HEK293T (cell line): Measurements from ENCODE around the gene ITFG2.
"Not testable (repeated sequence)": the region's sequence is repeated elsewhere in the genome, so short reads cannot be mapped to it uniquely, and the experiment has no call there.

Experiments
- PKNOX1 ChIP-seq: fragments of 450-650 bp; IDR thresholded peaks from 2 replicates; pipeline ENCODE4 v1.6.1; 2016
- SP1 ChIP-seq: fragments of 450-650 bp; IDR thresholded peaks from 2 replicates; pipeline ENCODE4 v1.6.1; 2017
- SUZ12 ChIP-seq: fragments of 450-650 bp; IDR thresholded peaks from 2 replicates; pipeline ENCODE4 v1.6.1; 2016; ENCODE audit warnings: mild to moderate bottlenecking
- ZNF384 ChIP-seq: fragments of 450-650 bp; IDR thresholded peaks from 2 replicates; pipeline ENCODE4 v1.6.1; 2016

- not testable (repeated sequence) for TF ChIP-seq ZNF384, SP1, SUZ12, PKNOX1
These were observed 41.9 kb upstream of the ITFG2 start for GRCh38 chr12:2770544-2770943.
